Spinal cord (tissue), 10 donors: ENCODE measurements around the gene ST7L. TPM values are rescaled to one million over a fixed set of nuclear protein-coding genes. Genes with fewer than 3 reads are reported as not detected.

Experiments
- DNase-seq, 6 donors: peaks; one replicate each; pipeline versions ENCODE4 v3.0.0 to v3.0.0-alpha.2; 2013 to 2015; ENCODE audit warnings: low spot score in 6 of 6, low read depth in 4 of 6
- H3K27ac ChIP-seq: one replicate; pipeline ENCODE4 v1.5.1; 2013; ENCODE audit warnings: low read depth, low read length, control low read depth
- H3K27me3 ChIP-seq: one replicate; pipeline ENCODE4 v1.6.1; 2013; ENCODE audit warnings: low read length; ENCODE audit not compliant: control insufficient read depth, insufficient read depth
- H3K36me3 ChIP-seq: one replicate; pipeline ENCODE4 v1.6.1; 2013; ENCODE audit warnings: low read length; ENCODE audit not compliant: control insufficient read depth, insufficient read depth
- H3K4me1 ChIP-seq: one replicate; pipeline ENCODE4 v1.6.1; 2013; ENCODE audit warnings: low read length; ENCODE audit not compliant: control insufficient read depth, insufficient read depth
- H3K4me3 ChIP-seq: one replicate; pipeline ENCODE4 v1.5.1; 2013; ENCODE audit warnings: low read depth, low read length, control low read depth
- H3K9me3 ChIP-seq: one replicate; pipeline ENCODE4 v1.6.1; 2013; ENCODE audit warnings: low read length; ENCODE audit not compliant: control insufficient read depth, insufficient read depth
- WGBS: methylation state at CpG from one replicate; pipeline ENCODE4 v1.1.5; 2013; ENCODE audit warnings: missing lambda C conversion rate; ENCODE audit not compliant: insufficient coverage; 5-methylcytosine and 5-hydroxymethylcytosine counted together
- polyA plus RNA-seq, 2 donors: library from polyadenylated mRNA; unstranded; fragments of 120-200 nt; gene quantifications; one replicate each; pipeline ENCODE4 v1.2.1, GENCODE V29; 2013; ENCODE audit not compliant: insufficient read length in 2 of 2
- total RNA-seq, 2 donors: library from RNA; depleted of rRNA in 1 of 2; stranded (reverse); fragments of 120-200 nt in 1 of 2; fragments of >200 nt in 1 of 2; gene quantifications; one replicate each; pipeline versions ENCODE4 v1.2.3 to v1.2.4, GENCODE V29; 2013 to 2014
- donor health status: healthy.

Gene ST7L
- total and polyA plus RNA-seq, 4 donors, result 21.3 to 40.9 (median 27.8) TPM

- Histone ChIP-seq H3K4me3 (no peak overlapping the region), H3K4me1 (no peaks in the 10 kb centered on the region), H3K36me3 (peaks cover 10% of the 10 kb centered on the region), H3K27ac (no peak overlapping the region), H3K27me3 (no peaks in the 10 kb centered on the region), H3K9me3 (no peaks in the 10 kb centered on the region)
- WGBS, result no CpG with 5 or more reads among the region's 3 CpGs
- peak in 1 of 6 donors; percentile 8 for DNase-seq
These were observed 24.6 kb downstream of the ST7L start for GRCh38 chr1:112594208-112594876.

DNA sequence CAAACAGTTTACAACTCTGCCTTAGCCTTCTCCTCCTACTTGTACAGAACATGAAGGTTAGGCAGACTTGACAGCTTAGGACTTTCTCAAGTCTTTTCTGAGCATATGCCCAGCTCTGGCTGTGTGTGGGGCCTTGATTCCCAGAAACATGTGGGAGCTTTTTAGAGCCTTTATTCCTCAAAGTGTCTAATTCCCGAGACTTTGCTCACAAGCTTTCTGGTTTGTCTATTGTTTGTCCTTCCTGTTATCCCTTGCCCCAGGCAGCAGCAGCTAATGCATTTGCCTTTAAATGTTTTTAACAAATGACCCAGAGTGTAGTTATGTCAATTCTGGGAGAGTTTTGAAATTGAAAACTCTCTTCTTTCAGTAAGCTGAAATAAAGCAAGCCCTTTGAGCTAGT is 29.2 kb downstream of the ST7L start:
- DNase-seq, result no peak
- Histone ChIP-seq H3K4me3 (no peak overlapping the region), H3K27ac (no peak overlapping the region), H3K36me3 (peaks cover 4% of the 10 kb centered on the region), H3K27me3 (no peaks in the 10 kb centered on the region), H3K4me1 (no peaks in the 10 kb centered on the region), H3K9me3 (no peaks in the 10 kb centered on the region)
- WGBS, result 100% methylated on average over 1 of the region's 1 CpG

DNA sequence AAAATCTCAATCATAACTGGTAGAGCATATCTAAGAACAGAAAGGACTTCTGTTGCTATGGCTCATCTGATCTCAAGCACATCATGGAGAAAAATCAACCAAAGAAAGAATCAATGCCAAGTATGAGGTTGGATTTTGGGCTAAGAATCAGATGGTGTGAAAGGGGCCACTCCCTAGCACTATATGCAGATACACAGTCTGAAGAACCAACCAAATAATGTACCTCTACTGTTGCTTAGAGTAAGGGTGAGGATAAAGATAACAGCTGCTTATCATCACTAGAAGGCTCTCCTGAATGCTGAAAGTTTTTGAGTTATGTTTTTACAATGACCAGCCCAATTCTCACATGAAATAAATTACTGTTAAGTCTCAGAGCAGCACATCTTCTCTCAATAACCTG is 35.6 kb downstream of the ST7L start:
- H3K9me3 ChIP-seq, result no peaks in the 10 kb centered on the region
- no peaks in the 10 kb centered on the region for H3K27me3 ChIP-seq
- peaks cover 5% of the 10 kb centered on the region for H3K36me3 ChIP-seq
- no peaks in the 10 kb centered on the region for H3K4me1 ChIP-seq
- no peak overlapping the region for H3K27ac ChIP-seq
- H3K4me3 ChIP-seq, result no peak overlapping the region
- no peak for DNase-seq

DNA sequence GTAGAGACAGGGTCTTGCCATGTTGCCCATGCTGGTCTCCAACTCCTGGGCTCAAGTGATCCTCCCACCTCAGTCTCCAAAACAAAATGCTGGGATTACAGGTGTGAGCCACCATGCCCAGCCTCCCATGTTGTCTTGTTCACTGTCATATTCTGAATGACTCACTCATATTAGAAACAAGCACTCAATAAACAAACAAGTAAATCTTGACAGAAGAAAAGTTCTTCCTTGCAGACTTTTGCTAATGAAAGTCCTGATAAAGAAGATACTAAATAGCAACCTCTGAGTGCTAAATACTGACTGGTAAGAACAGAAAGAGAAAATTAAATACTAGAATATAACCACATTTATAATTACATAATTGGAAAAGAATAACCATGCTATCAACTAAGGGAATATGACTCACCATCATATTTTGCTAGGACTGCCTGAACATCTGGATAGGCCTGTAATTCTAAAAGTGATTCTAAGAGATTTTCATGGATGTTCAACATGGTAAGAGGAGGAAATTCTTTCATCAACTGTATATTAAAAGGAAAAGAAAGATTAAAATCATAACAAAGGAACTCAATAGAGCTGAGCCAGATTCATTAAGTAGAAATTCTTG is 37.3 kb downstream of the ST7L start:
- Histone ChIP-seq H3K36me3 (peaks cover 5% of the 10 kb centered on the region), H3K27ac (no peak overlapping the region), H3K27me3 (no peaks in the 10 kb centered on the region), H3K4me3 (no peak overlapping the region), H3K9me3 (no peaks in the 10 kb centered on the region), H3K4me1 (no peaks in the 10 kb centered on the region)
- no peak for DNase-seq

- WGBS, result 92% methylated on average over 2 of the region's 5 CpGs
- H3K9me3 ChIP-seq, result no peaks in the 10 kb centered on the region
- no peak for DNase-seq
- no peak overlapping the region for H3K27ac ChIP-seq
- no peaks in the 10 kb centered on the region for H3K27me3 ChIP-seq
- no peak overlapping the region for H3K4me3 ChIP-seq
- peaks cover 6% of the 10 kb centered on the region for H3K36me3 ChIP-seq
- no peaks in the 10 kb centered on the region for H3K4me1 ChIP-seq
These were observed 39.0 kb downstream of the ST7L start for GRCh38 chr1:112579801-112580510.

DNA sequence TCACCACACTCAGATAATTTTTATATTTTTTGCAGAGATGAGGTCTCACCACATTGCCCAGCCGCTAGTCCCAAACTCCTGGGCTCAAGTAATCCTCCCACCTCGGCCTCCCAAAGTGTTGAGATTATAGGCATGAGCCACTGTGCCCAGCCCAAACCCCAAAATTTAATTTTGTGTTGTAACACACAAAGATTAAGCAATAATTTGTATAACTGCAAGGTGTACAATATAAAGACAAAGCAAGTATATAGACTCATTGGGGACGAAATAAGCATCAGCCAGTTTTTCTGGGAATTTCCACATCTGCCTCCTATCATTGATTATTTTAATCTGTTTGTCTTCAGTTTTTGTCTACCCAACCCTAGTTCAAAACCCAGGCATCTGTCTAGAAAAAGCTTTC is 42.7 kb downstream of the ST7L start:
- no peaks in the 10 kb centered on the region for H3K4me1 ChIP-seq
- H3K4me3 ChIP-seq, result no peak overlapping the region
- H3K27ac ChIP-seq, result no peak overlapping the region
- H3K9me3 ChIP-seq, result no peaks in the 10 kb centered on the region
- 100% methylated on average over 1 of the region's 3 CpGs for WGBS
- no peak for DNase-seq
- H3K36me3 ChIP-seq, result peaks cover 26% of the 10 kb centered on the region
- H3K27me3 ChIP-seq, result no peaks in the 10 kb centered on the region

DNA sequence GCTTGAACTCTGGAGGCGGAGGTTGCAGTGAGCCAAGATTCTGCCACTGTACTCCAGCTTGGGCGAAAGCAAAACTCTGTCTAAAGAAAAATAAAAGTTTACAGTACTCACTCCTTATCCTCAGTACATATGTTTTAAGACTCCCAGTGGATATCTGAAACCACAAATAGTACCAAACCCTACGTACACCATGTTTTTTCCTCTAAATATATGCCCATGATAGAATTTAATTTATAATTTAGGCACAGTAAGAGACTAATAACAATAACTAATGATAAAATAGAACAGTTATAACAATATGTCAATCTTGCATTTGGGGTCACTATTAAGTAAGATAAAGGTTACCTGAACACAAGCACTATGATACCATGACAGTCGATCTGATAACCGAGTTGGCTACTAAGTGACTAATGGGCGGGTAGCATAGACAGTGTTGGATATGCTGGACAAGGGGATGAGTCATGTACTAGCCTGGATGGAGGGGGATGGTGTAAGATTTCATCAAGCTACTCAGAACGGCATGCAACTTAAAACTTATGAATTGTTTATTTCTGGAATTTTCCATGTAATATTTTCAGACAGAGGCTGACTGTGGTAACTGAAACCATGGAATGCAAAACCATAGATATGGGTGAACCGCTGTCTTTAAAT is 43.7 kb downstream of the ST7L start:
- Histone ChIP-seq H3K27me3 (no peaks in the 10 kb centered on the region), H3K9me3 (no peaks in the 10 kb centered on the region), H3K27ac (no peak overlapping the region), H3K4me1 (no peaks in the 10 kb centered on the region), H3K4me3 (no peak overlapping the region), H3K36me3 (peaks cover 27% of the 10 kb centered on the region)
- WGBS, result 100% methylated on average over 3 of the region's 8 CpGs
- no peak for DNase-seq

- Histone ChIP-seq H3K27ac (no peak overlapping the region), H3K27me3 (no peaks in the 10 kb centered on the region), H3K4me3 (no peak overlapping the region), H3K9me3 (no peaks in the 10 kb centered on the region), H3K36me3 (peaks cover 3% of the 10 kb centered on the region), H3K4me1 (no peaks in the 10 kb centered on the region)
- 83% methylated on average over 1 of the region's 1 CpG for WGBS
- DNase-seq, result no peak
These were observed 53.1 kb downstream of the ST7L start for GRCh38 chr1:112565800-112566199.

- Histone ChIP-seq H3K27ac (no peak overlapping the region), H3K4me3 (no peak overlapping the region), H3K27me3 (no peaks in the 10 kb centered on the region), H3K36me3 (peaks cover 2% of the 10 kb centered on the region), H3K4me1 (no peaks in the 10 kb centered on the region), H3K9me3 (no peaks in the 10 kb centered on the region)
- no CpG with 5 or more reads among the region's 1 CpG for WGBS
- no peak for DNase-seq
These were observed 54.9 kb downstream of the ST7L start for GRCh38 chr1:112564081-112564480.
